Fibroblast of mammary gland (primary cell): Measurements from ENCODE around the gene CELSR3.

ENCODE experiments used
- DNase-seq: peaks from one replicate; pipeline ENCODE4 v3.0.0-alpha.2; 2010; ENCODE audit warnings: low read depth
- H3K4me3 ChIP-seq: 2 replicates; pipeline ENCODE4 v1.5.1; 2011; ENCODE audit warnings: low read depth, mild to moderate bottlenecking, low read length, moderate library complexity; ENCODE audit not compliant: control insufficient read depth
- CTCF ChIP-seq: conservative IDR thresholded peaks from 2 replicates; pipeline ENCODE4 v1.5.1; 2011; ENCODE audit warnings: low read depth, low read length, inconsistent platforms; ENCODE audit not compliant: control insufficient read depth, insufficient read depth

CELSR3 gene

DNA sequence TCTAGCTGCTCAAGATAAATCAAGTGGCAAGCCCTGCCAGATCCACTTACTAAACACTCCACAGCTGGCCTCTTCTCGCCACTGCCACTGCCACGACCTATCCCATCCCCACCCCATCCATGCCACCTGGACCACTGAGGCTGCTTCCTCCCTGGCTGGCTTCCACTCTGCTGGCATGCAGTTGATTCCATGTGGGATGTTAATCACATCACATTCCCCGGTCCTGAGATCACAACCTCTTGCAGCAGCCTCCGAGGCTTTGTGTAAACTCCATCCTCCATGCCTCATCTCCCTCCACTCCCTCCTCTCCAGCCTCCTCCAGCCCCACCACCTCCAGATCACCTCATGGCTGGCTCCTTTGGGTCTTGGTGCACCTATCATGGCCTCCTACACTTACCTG is 15.4 kb upstream of the CELSR3 start:
- peak; percentile 43 for DNase-seq
- no peak for TF ChIP-seq CTCF
- no peak overlapping the region for H3K4me3 ChIP-seq

DNA sequence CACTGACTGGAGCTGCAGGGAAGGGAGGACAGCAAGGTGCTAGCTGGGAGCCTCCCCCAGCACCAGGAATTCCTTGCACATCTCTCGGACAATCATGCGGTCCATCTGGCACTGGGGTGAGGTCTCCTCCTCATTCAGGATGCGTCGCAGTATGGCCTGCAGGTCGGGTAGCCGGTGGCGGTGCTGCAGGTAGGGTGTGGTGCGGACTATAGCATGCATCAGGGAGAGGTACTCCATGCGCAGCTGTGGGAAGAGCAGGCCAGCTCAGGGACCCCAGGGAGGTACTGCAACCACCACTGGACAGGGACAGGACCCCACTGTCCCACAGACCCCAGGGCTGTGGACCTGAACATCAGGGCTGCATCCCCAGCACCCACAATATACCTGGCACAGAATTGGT is 11.8 kb upstream of the CELSR3 start:
- no peak for TF ChIP-seq CTCF

GRCh38 chr3:48672522-48672921 is 9.8 kb upstream of the CELSR3 start:
- no peak for TF ChIP-seq CTCF
- H3K4me3 ChIP-seq = no peak overlapping the region
- no peak for DNase-seq

More for the DNA sequence above, 11.8 kb upstream of the CELSR3 start:
- no peak overlapping the region for H3K4me3 ChIP-seq
- DNase-seq = no peak

- no peak overlapping the region for H3K4me3 ChIP-seq
- no peak for TF ChIP-seq CTCF
- no peak for DNase-seq
Observed at GRCh38 chr3:48664929-48665328, 2.2 kb upstream of the CELSR3 start.

DNA sequence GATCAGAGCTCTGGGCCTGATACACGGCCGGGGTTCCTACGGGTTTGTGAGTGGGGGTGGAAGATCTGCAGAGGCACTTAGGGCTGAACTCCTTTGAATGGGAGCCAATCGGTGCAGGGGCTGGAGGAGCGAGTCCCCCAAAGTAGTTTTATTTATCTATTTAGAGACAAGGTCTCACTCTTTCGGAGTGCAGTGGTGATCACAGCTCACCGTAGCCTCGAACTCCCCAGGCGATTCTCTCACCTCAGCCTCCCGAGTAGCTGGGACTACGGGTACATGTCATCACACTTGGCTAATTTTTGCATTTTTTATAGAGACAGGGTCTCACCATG is 1.6 kb upstream of the CELSR3 start:
- no peak for DNase-seq
- no peak overlapping the region for H3K4me3 ChIP-seq
- TF ChIP-seq CTCF = no peak

GRCh38 chr3:48663489-48664312 is 1.0 kb upstream of the CELSR3 start:
- H3K4me3 ChIP-seq = peak overlapping the region; percentile 66
- DNase-seq = peak; percentile 99
- peak; percentile 65 for TF ChIP-seq CTCF

DNA sequence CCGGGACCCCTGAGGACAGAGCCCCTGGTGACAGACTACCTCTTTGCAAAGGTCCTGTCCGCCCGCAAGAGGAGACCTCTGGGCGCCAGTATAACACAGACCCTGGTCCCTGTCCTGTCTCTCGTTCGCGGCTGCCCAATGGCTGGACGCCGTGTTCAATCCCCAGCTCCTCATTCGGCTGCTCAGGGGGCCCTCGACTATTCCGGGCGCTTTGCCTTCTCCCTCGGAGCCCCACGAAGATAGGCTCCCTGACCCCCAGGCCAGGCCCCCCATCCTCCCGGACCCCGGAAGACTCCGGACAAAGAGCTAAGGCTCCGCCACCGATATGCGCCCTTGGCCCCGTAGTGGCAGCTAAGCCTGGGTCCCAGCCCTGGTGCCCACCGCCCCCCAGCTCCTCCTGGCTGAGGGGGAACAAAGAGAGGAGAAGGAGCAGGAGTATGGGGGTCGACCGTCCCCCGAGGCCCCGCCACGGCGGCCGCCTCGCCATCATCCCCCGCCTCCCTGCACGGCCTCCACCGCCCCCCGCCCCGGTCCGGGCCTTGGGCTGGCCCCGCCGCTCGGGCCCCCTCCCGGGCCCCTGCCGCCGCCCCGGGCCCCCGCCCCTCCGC is 437 bp downstream of the CELSR3 start:
- H3K4me3 ChIP-seq = no peak overlapping the region
- no peak for DNase-seq
- no peak for TF ChIP-seq CTCF
